H9 (cell line): ENCODE data around the gene TIMP1. TPM values are rescaled to one million over a fixed set of nuclear protein-coding genes. Genes with fewer than 3 reads are reported as not detected.

ENCODE experiments used
- DNase-seq: peaks from one replicate; pipeline ENCODE4 v3.0.0-alpha.2; 2017
- H2AFZ ChIP-seq: one replicate; pipeline ENCODE4 v1.6.1; 2013; ENCODE audit warnings: mild to moderate bottlenecking, low read length, control low read depth, moderate library complexity
- H2AK5ac ChIP-seq: 2 replicates; pipeline ENCODE4 v1.6.1; 2013; ENCODE audit warnings: low read length, control low read depth, mixed read lengths; ENCODE audit not compliant: insufficient read length
- H2BK120ac ChIP-seq: one replicate; pipeline ENCODE4 v1.6.1; 2013; ENCODE audit warnings: low read depth, mild to moderate bottlenecking, low read length, control low read depth, inconsistent platforms; ENCODE audit not compliant: poor library complexity, severe bottlenecking
- H2BK12ac ChIP-seq: 2 replicates; pipeline ENCODE4 v1.6.1; 2013; ENCODE audit warnings: low read length, control low read depth, mixed read lengths, low read depth; ENCODE audit not compliant: insufficient read length
- H2BK15ac ChIP-seq: 2 replicates; pipeline ENCODE4 v1.6.1; 2013; ENCODE audit warnings: low read depth, low read length, control low read depth
- H2BK20ac ChIP-seq: one replicate; pipeline ENCODE4 v1.6.1; 2013; ENCODE audit warnings: low read depth, mild to moderate bottlenecking, low read length, control low read depth, inconsistent platforms; ENCODE audit not compliant: poor library complexity, severe bottlenecking
- H2BK5ac ChIP-seq: 2 replicates; pipeline ENCODE4 v1.6.1; 2013; ENCODE audit warnings: low read length, control low read depth, mixed read lengths; ENCODE audit not compliant: insufficient read length
- H3K14ac ChIP-seq: 2 replicates; pipeline ENCODE4 v1.6.1; 2013; ENCODE audit warnings: low read length, control low read depth; ENCODE audit not compliant: insufficient read depth
- H3K18ac ChIP-seq: 2 replicates; pipeline ENCODE4 v1.6.1; 2013; ENCODE audit warnings: low read depth, mild to moderate bottlenecking, mixed read lengths, low read length, control low read depth; ENCODE audit not compliant: insufficient read length
- H3K23ac ChIP-seq: 2 replicates; pipeline ENCODE4 v1.6.1; 2013; ENCODE audit warnings: low read length, control low read depth, mixed read lengths, low read depth; ENCODE audit not compliant: insufficient read length
- H3K23me2 ChIP-seq: 2 replicates; pipeline ENCODE4 v1.6.1; 2013; ENCODE audit warnings: low read depth, mild to moderate bottlenecking, mixed read lengths, low read length, control low read depth; ENCODE audit not compliant: insufficient read length, poor library complexity, severe bottlenecking
- H3K27ac ChIP-seq: 2 replicates; pipeline ENCODE4 v1.5.1; 2013; ENCODE audit warnings: low read length, control low read depth, mixed read lengths, low read depth; ENCODE audit not compliant: insufficient read length
- H3K27me3 ChIP-seq: 2 replicates; pipeline ENCODE4 v1.6.1; 2013; ENCODE audit warnings: low read length, control low read depth, inconsistent platforms; ENCODE audit not compliant: insufficient read depth
- H3K4ac ChIP-seq: 2 replicates; pipeline ENCODE4 v1.6.1; 2013; ENCODE audit warnings: low read depth, mild to moderate bottlenecking, control low read depth, inconsistent platforms, low read length, moderate library complexity
- H3K4me1 ChIP-seq: 2 replicates; pipeline ENCODE4 v1.6.1; 2013; ENCODE audit warnings: low read length, control low read depth, inconsistent platforms; ENCODE audit not compliant: insufficient read depth
- H3K4me2 ChIP-seq: 2 replicates; pipeline ENCODE4 v1.6.1; 2013; ENCODE audit warnings: low read length, control low read depth, mixed read lengths; ENCODE audit not compliant: insufficient read length, insufficient read depth
- H3K56ac ChIP-seq: 2 replicates; pipeline ENCODE4 v1.6.1; 2013; ENCODE audit warnings: low read depth, mild to moderate bottlenecking, mixed read lengths, low read length, control low read depth; ENCODE audit not compliant: insufficient read length
- H3K79me1 ChIP-seq: 2 replicates; pipeline ENCODE4 v1.6.1; 2013; ENCODE audit warnings: low read depth, mild to moderate bottlenecking, moderate library complexity, low read length, control low read depth, inconsistent platforms; ENCODE audit not compliant: insufficient read depth, poor library complexity, severe bottlenecking
- H3K79me2 ChIP-seq: 2 replicates; pipeline ENCODE4 v1.6.1; 2013; ENCODE audit warnings: low read length, control low read depth, inconsistent platforms; ENCODE audit not compliant: insufficient read depth
- H3K9ac ChIP-seq: 2 replicates; pipeline ENCODE4 v1.6.1; 2013; ENCODE audit warnings: low read length, control low read depth, mixed read lengths; ENCODE audit not compliant: insufficient read length; ENCODE audit errors: extremely low read depth
- H3K9me3 ChIP-seq: one replicate; pipeline ENCODE4 v1.6.1; 2013; ENCODE audit warnings: low read depth, low read length, inconsistent platforms; ENCODE audit not compliant: control insufficient read depth
- H3T11ph ChIP-seq: one replicate; pipeline ENCODE4 v1.6.1; 2013; ENCODE audit warnings: mild to moderate bottlenecking, low read length, control low read depth, inconsistent platforms
- H4K20me1 ChIP-seq: one replicate; pipeline ENCODE4 v1.6.1; 2013; ENCODE audit not compliant: control insufficient read depth, insufficient read length, insufficient read depth
- H4K5ac ChIP-seq: 2 replicates; pipeline ENCODE4 v1.6.1; 2013; ENCODE audit warnings: low read depth, mild to moderate bottlenecking, mixed read lengths, low read length, control low read depth; ENCODE audit not compliant: insufficient read length
- H4K8ac ChIP-seq: replicated peaks from 2 replicates; pipeline ENCODE4 v1.6.1; 2013; ENCODE audit warnings: low read length, control low read depth, mixed read lengths, low read depth; ENCODE audit not compliant: insufficient read length
- H4K91ac ChIP-seq: 2 replicates; pipeline ENCODE4 v1.6.1; 2013; ENCODE audit warnings: low read depth, mild to moderate bottlenecking, moderate library complexity, mixed read lengths, low read length, control low read depth; ENCODE audit not compliant: insufficient read length
- H3K27ac Mint-ChIP-seq, 3 experiments: 2 replicates in 2 of 3; 3 replicates in 1 of 3; pipeline ENCODE4 v1.8.0; 2020 to 2021; ENCODE audit warnings: mixed read lengths in 3 of 3, mild to moderate bottlenecking in 1 of 3, moderate library complexity in 1 of 3
- H3K27me3 Mint-ChIP-seq: 2 replicates; pipeline ENCODE4 v1.8.0; 2021; ENCODE audit warnings: low read depth, mild to moderate bottlenecking, moderate library complexity, mixed read lengths
- H3K36me3 Mint-ChIP-seq, 3 experiments: 2 replicates in 2 of 3; 3 replicates in 1 of 3; pipeline ENCODE4 v1.8.0; 2020 to 2021; ENCODE audit warnings: low read depth in 3 of 3, mixed read lengths in 3 of 3; ENCODE audit not compliant: insufficient read depth in 1 of 3
- H3K4me1 Mint-ChIP-seq, 2 experiments: 2 replicates each; pipeline ENCODE4 v1.8.0; 2020; ENCODE audit warnings: mixed read lengths in 2 of 2
- H3K4me3 Mint-ChIP-seq, 2 experiments: 2 replicates in 1 of 2; 3 replicates in 1 of 2; pipeline ENCODE4 v1.8.0; 2020 to 2021; ENCODE audit warnings: mild to moderate bottlenecking in 2 of 2, mixed read lengths in 2 of 2, moderate library complexity in 1 of 2
- H3K9me3 Mint-ChIP-seq, 2 experiments: 2 replicates in 1 of 2; 3 replicates in 1 of 2; pipeline ENCODE4 v1.8.0; 2020; ENCODE audit warnings: mild to moderate bottlenecking in 2 of 2, mixed read lengths in 2 of 2, moderate library complexity in 1 of 2
- CTCF ChIP-seq: fragments of 200-600 bp; sonication (generic); conservative IDR thresholded peaks from 3 replicates; pipeline ENCODE4 v1.8.0; 2021; ENCODE audit warnings: antibody characterized with exemption, mild to moderate bottlenecking
- WGBS: extraction: QIAGEN DNeasy Blood & Tissue Kit; methylation state at CpG from one replicate; pipeline ENCODE4 v1.1.7; 2013; ENCODE audit warnings: missing lambda C conversion rate, low lambda C conversion rate, mixed read lengths; ENCODE audit not compliant: insufficient read length; ENCODE audit errors: extremely low coverage; 5-methylcytosine and 5-hydroxymethylcytosine counted together
- total RNA-seq: library from RNA; stranded (reverse); gene quantifications from 2 replicates; pipeline ENCODE4 v1.2.1, GENCODE V29; 2021

TIMP1 gene
- total RNA-seq, 1 experiment from 2014 or later = 65.1 TPM

GRCh38 chrX:47614618-47615017 lies 32.4 kb downstream of the TIMP1 start:
- Histone ChIP-seq H3K79me1 (no peaks in the 10 kb centered on the region), H2BK15ac (no peak overlapping the region), H3K9me3 (peaks cover 44% of the 10 kb centered on the region), H3T11ph (no peak overlapping the region), H3K4me2 (no peak overlapping the region), H3K23ac (no peak overlapping the region), H2BK120ac (no peak overlapping the region), H4K91ac (no peak overlapping the region), H3K23me2 (peaks cover 3% of the 10 kb centered on the region), H2BK20ac (no peak overlapping the region), H2BK5ac (no peak overlapping the region), H4K5ac (no peak overlapping the region), H3K27me3 (no peaks in the 10 kb centered on the region), H3K9ac (no peak overlapping the region), H4K20me1 (no peaks in the 10 kb centered on the region), H3K79me2 (no peaks in the 10 kb centered on the region), H3K27ac (no peak overlapping the region), H3K4me1 (no peaks in the 10 kb centered on the region; the same call in 1 of the 2 replicates), H2AFZ (no peak overlapping the region), H4K8ac (no peak overlapping the region), H3K56ac (no peak overlapping the region), H3K14ac (no peak overlapping the region), H3K18ac (no peak overlapping the region), H3K4ac (no peak overlapping the region), H2AK5ac (no peak overlapping the region), H2BK12ac (no peak overlapping the region)
- WGBS = no CpG with 5 or more reads among the region's 5 CpGs
- Mint-ChIP-seq H3K36me3 (peaks cover 0 to 15% (median 9%) of the 10 kb centered on the region in 3 experiments; a peak in 5 of 7 replicates), H3K4me3 (no peak overlapping the region), H3K4me1 (peaks cover 5 to 9% of the 10 kb centered on the region in 2 experiments; a peak in 3 of 4 replicates), H3K9me3 (peaks cover 82 to 83% of the 10 kb centered on the region in 2 experiments), H3K27me3 (peaks cover 6% of the 10 kb centered on the region), H3K27ac (no peak overlapping the region)
- no peak for DNase-seq
- TF ChIP-seq CTCF = no peak
